Activated naive CD4-positive, alpha-beta T cell treated with anti-CD3 and anti-CD28 coated beads, Interleukin-2, amount 50 U/mL, for 24 hours (primary cell): ENCODE measurements around the gene CD99L2.

Source experiments
- H3K27ac Mint-ChIP-seq: one replicate; pipeline ENCODE4 v1.8.0; 2021; ENCODE audit warnings: mild to moderate bottlenecking, mixed read lengths
- H3K27me3 Mint-ChIP-seq: one replicate; pipeline ENCODE4 v1.8.0; 2021; ENCODE audit warnings: mixed read lengths
- H3K36me3 Mint-ChIP-seq: one replicate; pipeline ENCODE4 v1.8.0; 2021; ENCODE audit warnings: mixed read lengths
- H3K4me1 Mint-ChIP-seq: one replicate; pipeline ENCODE4 v1.8.0; 2021; ENCODE audit warnings: mixed read lengths
- H3K4me3 Mint-ChIP-seq: one replicate; pipeline ENCODE4 v1.8.0; 2021; ENCODE audit warnings: mild to moderate bottlenecking, mixed read lengths
- H3K9me3 Mint-ChIP-seq: one replicate; pipeline ENCODE4 v1.8.0; 2021; ENCODE audit warnings: mixed read lengths

The CD99L2 gene

GRCh38 chrX:150873616-150874015 is 24.9 kb downstream of the CD99L2 start:
- H3K27ac Mint-ChIP-seq = no peak overlapping the region
- H3K4me3 Mint-ChIP-seq = peak overlapping the region; percentile 15
- peaks cover 10% of the 10 kb centered on the region for H3K36me3 Mint-ChIP-seq
- H3K9me3 Mint-ChIP-seq = peaks cover 3% of the 10 kb centered on the region
- H3K27me3 Mint-ChIP-seq = no peaks in the 10 kb centered on the region
- H3K4me1 Mint-ChIP-seq = peaks cover 59% of the 10 kb centered on the region

- H3K9me3 Mint-ChIP-seq = peaks cover 3% of the 10 kb centered on the region
- no peak overlapping the region for H3K27ac Mint-ChIP-seq
- H3K27me3 Mint-ChIP-seq = no peaks in the 10 kb centered on the region
- no peak overlapping the region for H3K4me3 Mint-ChIP-seq
- H3K4me1 Mint-ChIP-seq = peaks cover 59% of the 10 kb centered on the region
- peaks cover 10% of the 10 kb centered on the region for H3K36me3 Mint-ChIP-seq
Observed at GRCh38 chrX:150872773-150873336, 25.6 kb downstream of the CD99L2 start.

- Mint-ChIP-seq H3K9me3 (peaks cover 3% of the 10 kb centered on the region), H3K4me3 (no peak overlapping the region), H3K4me1 (peaks cover 54% of the 10 kb centered on the region), H3K27ac (no peak overlapping the region), H3K27me3 (no peaks in the 10 kb centered on the region), H3K36me3 (peaks cover 9% of the 10 kb centered on the region)
Observed at GRCh38 chrX:150871341-150871811, 27.1 kb downstream of the CD99L2 start.

GRCh38 chrX:150870487-150871340 is 27.8 kb downstream of the CD99L2 start:
- peaks cover 11% of the 10 kb centered on the region for H3K36me3 Mint-ChIP-seq
- H3K27me3 Mint-ChIP-seq = no peaks in the 10 kb centered on the region
- no peak overlapping the region for H3K27ac Mint-ChIP-seq
- peaks cover 3% of the 10 kb centered on the region for H3K9me3 Mint-ChIP-seq
- H3K4me1 Mint-ChIP-seq = peaks cover 48% of the 10 kb centered on the region
- H3K4me3 Mint-ChIP-seq = no peak overlapping the region

GRCh38 chrX:150870029-150870428 is 28.4 kb downstream of the CD99L2 start:
- H3K27me3 Mint-ChIP-seq = no peaks in the 10 kb centered on the region
- no peak overlapping the region for H3K27ac Mint-ChIP-seq
- H3K36me3 Mint-ChIP-seq = peaks cover 7% of the 10 kb centered on the region
- peaks cover 3% of the 10 kb centered on the region for H3K9me3 Mint-ChIP-seq
- H3K4me3 Mint-ChIP-seq = no peak overlapping the region
- peaks cover 41% of the 10 kb centered on the region for H3K4me1 Mint-ChIP-seq

- Mint-ChIP-seq H3K4me1 (peaks cover 35% of the 10 kb centered on the region), H3K27ac (peak overlapping the region; percentile 59), H3K36me3 (peaks cover 7% of the 10 kb centered on the region), H3K4me3 (no peak overlapping the region), H3K27me3 (no peaks in the 10 kb centered on the region), H3K9me3 (peaks cover 3% of the 10 kb centered on the region)
Observed at GRCh38 chrX:150869450-150869849, 29.0 kb downstream of the CD99L2 start.

- H3K4me3 Mint-ChIP-seq = no peak overlapping the region
- H3K9me3 Mint-ChIP-seq = no peaks in the 10 kb centered on the region
- no peaks in the 10 kb centered on the region for H3K27me3 Mint-ChIP-seq
- H3K27ac Mint-ChIP-seq = no peak overlapping the region
- H3K36me3 Mint-ChIP-seq = peaks cover 7% of the 10 kb centered on the region
- peaks cover 28% of the 10 kb centered on the region for H3K4me1 Mint-ChIP-seq
Observed at GRCh38 chrX:150868625-150869024, 29.8 kb downstream of the CD99L2 start.

GRCh38 chrX:150864127-150864526 is 34.3 kb downstream of the CD99L2 start:
- Mint-ChIP-seq H3K27ac (no peak overlapping the region), H3K4me1 (peaks cover 2% of the 10 kb centered on the region), H3K36me3 (peaks cover 11% of the 10 kb centered on the region), H3K27me3 (no peaks in the 10 kb centered on the region), H3K4me3 (no peak overlapping the region), H3K9me3 (no peaks in the 10 kb centered on the region)

GRCh38 chrX:150863191-150863590 is 35.3 kb downstream of the CD99L2 start:
- Mint-ChIP-seq H3K27ac (no peak overlapping the region), H3K36me3 (peaks cover 17% of the 10 kb centered on the region), H3K4me1 (no peaks in the 10 kb centered on the region), H3K4me3 (no peak overlapping the region), H3K27me3 (no peaks in the 10 kb centered on the region), H3K9me3 (peaks cover 5% of the 10 kb centered on the region)

- Mint-ChIP-seq H3K9me3 (peaks cover 5% of the 10 kb centered on the region), H3K4me3 (no peak overlapping the region), H3K4me1 (peaks cover 4% of the 10 kb centered on the region), H3K36me3 (peaks cover 25% of the 10 kb centered on the region), H3K27ac (no peak overlapping the region), H3K27me3 (no peaks in the 10 kb centered on the region)
Observed at GRCh38 chrX:150857453-150857852, 41.0 kb downstream of the CD99L2 start.

- H3K27me3 Mint-ChIP-seq = no peaks in the 10 kb centered on the region
- no peak overlapping the region for H3K4me3 Mint-ChIP-seq
- peak overlapping the region; percentile 76 for H3K27ac Mint-ChIP-seq
- peaks cover 4% of the 10 kb centered on the region for H3K4me1 Mint-ChIP-seq
- peaks cover 27% of the 10 kb centered on the region for H3K36me3 Mint-ChIP-seq
- peaks cover 5% of the 10 kb centered on the region for H3K9me3 Mint-ChIP-seq
Observed at GRCh38 chrX:150856785-150857184, 41.7 kb downstream of the CD99L2 start.

- Mint-ChIP-seq H3K4me3 (no peak overlapping the region), H3K36me3 (peaks cover 27% of the 10 kb centered on the region), H3K27ac (no peak overlapping the region), H3K4me1 (peaks cover 4% of the 10 kb centered on the region), H3K27me3 (no peaks in the 10 kb centered on the region), H3K9me3 (peaks cover 5% of the 10 kb centered on the region)
Observed at GRCh38 chrX:150856101-150856500, 42.4 kb downstream of the CD99L2 start.

- Mint-ChIP-seq H3K27ac (no peak overlapping the region), H3K4me1 (peaks cover 4% of the 10 kb centered on the region), H3K36me3 (peaks cover 23% of the 10 kb centered on the region), H3K4me3 (no peak overlapping the region), H3K9me3 (peaks cover 5% of the 10 kb centered on the region), H3K27me3 (no peaks in the 10 kb centered on the region)
Observed at GRCh38 chrX:150854856-150855255, 43.6 kb downstream of the CD99L2 start.

GRCh38 chrX:150849996-150850720 is 48.3 kb downstream of the CD99L2 start:
- Mint-ChIP-seq H3K27ac (no peak overlapping the region), H3K27me3 (no peaks in the 10 kb centered on the region), H3K36me3 (peaks cover 8% of the 10 kb centered on the region), H3K4me3 (no peak overlapping the region), H3K9me3 (no peaks in the 10 kb centered on the region), H3K4me1 (peaks cover 6% of the 10 kb centered on the region)

- H3K4me3 Mint-ChIP-seq = no peak overlapping the region
- H3K4me1 Mint-ChIP-seq = peaks cover 4% of the 10 kb centered on the region
- no peak overlapping the region for H3K27ac Mint-ChIP-seq
- no peaks in the 10 kb centered on the region for H3K27me3 Mint-ChIP-seq
- H3K36me3 Mint-ChIP-seq = peaks cover 8% of the 10 kb centered on the region
- no peaks in the 10 kb centered on the region for H3K9me3 Mint-ChIP-seq
Observed at GRCh38 chrX:150849486-150849885, 49.0 kb downstream of the CD99L2 start.

GRCh38 chrX:150848914-150849365 is 49.5 kb downstream of the CD99L2 start:
- Mint-ChIP-seq H3K36me3 (peaks cover 8% of the 10 kb centered on the region), H3K4me3 (no peak overlapping the region), H3K4me1 (peaks cover 4% of the 10 kb centered on the region), H3K9me3 (no peaks in the 10 kb centered on the region), H3K27ac (no peak overlapping the region), H3K27me3 (no peaks in the 10 kb centered on the region)
